ENCODE results near the gene LRRC41.
"Not testable (repeated sequence)": the region's sequence is repeated elsewhere in the genome, so short reads cannot be mapped to it uniquely, and the experiment has no call there.

LRRC41 gene, protein sequence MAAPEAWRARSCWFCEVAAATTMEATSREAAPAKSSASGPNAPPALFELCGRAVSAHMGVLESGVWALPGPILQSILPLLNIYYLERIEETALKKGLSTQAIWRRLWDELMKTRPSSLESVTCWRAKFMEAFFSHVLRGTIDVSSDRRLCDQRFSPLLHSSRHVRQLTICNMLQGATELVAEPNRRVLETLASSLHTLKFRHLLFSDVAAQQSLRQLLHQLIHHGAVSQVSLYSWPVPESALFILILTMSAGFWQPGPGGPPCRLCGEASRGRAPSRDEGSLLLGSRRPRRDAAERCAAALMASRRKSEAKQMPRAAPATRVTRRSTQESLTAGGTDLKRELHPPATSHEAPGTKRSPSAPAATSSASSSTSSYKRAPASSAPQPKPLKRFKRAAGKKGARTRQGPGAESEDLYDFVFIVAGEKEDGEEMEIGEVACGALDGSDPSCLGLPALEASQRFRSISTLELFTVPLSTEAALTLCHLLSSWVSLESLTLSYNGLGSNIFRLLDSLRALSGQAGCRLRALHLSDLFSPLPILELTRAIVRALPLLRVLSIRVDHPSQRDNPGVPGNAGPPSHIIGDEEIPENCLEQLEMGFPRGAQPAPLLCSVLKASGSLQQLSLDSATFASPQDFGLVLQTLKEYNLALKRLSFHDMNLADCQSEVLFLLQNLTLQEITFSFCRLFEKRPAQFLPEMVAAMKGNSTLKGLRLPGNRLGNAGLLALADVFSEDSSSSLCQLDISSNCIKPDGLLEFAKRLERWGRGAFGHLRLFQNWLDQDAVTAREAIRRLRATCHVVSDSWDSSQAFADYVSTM

DNA sequence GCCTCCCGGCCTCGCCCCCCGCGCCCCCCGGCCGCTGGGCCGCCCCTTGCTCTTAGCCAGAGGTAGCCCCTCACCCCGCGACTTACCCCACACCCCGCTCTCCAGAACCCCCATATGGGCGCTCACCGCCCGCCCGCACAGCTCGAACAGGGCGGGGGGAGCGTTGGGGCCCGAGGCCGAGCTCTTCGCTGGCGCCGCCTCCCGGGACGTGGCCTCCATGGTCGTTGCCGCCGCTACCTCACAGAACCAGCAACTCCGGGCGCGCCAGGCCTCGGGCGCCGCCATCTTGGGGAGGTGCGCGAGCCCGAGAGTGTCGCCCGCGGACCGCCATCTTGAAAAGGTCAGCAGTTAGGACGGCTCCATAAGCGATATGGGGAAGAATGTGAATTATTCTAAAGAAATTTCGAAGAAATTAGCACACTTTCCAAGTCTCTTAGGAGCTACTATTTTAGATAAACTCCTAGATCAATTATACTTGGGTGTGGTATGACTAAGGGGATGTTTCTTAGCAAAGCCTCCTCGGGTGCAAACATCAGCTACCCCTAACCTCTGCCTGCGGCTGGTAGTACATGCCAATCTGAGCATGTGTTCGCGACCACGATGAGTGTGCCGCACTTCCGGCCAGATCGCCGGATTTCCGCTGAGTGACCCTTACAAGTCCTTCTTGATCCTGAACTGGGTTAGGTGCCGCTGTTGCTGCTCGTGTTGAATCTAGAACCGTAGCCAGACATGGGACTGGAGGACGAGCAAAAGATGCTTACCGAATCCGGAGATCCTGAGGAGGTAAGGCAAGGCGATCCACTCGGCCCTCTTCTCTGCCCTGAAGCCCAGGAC, at the start of gene LRRC41, which contains the start of gene UQCRH:
LRRC41 (minus strand) TSS at position 579 of the 834 bp plus-strand sequence; CDS start at position 285, 294 bp downstream.
UQCRH (plus strand) TSS at position 661 of the 834 bp plus-strand sequence; CDS start at position 730, 69 bp downstream.
- DNase-seq, result peak; percentile 91 to 92

DNA sequence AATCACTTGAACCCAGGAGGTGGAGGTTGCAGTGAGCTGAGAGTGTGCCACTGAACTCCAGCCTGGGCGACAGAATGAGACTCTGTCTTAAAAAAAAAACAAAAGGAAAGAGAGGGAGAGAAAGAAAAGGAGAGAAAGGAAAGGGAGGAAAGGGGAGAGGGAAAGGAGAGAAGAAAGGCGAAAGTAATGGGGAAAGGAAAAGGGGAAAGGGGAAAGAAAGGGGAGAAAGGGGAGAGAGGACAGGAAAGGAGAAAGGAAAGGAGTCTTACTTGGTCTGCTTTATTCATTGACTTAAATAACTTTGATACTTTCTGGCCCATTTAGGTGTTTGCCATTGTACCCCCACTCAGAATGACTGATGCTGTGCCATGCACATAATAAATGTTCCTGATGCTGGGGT, 48.9 kb upstream of the LRRC41 start:
- DNase-seq, result no peak

DNA sequence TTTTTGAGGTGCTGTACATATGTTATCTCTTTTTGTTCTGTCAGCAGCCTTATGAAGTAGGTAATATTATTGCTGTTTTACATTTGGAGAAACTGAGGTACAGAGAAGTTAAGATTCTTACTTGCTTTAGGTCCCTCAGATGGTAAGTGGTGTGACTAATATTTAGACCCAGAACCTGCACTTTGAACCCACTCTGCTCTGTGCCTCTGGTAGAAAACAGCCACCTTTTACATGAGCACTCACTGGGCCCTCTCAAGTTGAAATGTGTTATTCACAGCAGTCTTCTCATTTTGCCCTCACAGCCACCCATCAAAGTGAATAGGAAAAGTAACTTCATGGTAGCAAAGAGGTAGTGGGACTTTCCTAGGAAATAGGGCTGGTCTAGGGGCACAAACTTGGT, 41.9 kb upstream of the LRRC41 start:
- no peak for DNase-seq

DNA sequence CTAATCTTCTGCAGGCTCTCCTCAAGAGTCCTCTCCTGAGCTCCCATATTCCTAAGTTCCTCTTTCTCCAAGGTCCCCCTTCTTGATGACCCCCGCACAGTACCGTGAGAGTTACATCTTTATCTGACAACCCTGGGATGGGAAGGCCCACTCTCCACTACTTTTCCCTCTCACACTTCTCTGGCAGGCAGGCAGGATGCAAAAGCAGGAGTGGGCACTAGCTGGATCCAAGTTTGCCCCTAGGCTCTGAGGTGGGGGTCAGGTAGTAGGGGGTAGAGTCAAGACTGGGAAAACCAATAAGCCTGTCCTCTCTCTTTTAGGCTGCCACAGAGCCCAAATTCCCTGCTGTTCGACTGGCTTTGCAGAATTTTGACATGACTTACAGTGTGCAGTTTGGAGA, 41.1 kb upstream of the LRRC41 start:
- no peak for DNase-seq

DNA sequence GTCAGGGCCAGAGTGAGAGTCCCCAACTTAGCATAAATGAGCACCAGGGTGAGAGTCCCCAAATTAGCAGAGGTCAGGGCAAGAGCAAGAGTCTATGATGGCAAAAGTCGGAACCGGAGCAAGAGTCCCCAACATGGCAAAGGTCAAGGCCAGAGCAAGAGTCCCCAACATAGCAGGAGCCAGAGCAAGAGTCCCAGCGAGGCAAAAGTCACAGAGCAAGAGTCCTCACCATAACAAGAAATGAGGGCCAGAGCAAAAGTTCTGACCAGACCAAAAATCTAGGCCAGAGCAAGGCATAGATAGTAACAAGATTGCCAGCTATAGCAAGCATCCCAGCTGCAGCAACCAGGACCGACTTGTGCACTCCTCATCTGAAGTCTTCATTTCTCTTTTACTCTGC, 40.3 kb upstream of the LRRC41 start:
- DNase-seq, result no peak

DNA sequence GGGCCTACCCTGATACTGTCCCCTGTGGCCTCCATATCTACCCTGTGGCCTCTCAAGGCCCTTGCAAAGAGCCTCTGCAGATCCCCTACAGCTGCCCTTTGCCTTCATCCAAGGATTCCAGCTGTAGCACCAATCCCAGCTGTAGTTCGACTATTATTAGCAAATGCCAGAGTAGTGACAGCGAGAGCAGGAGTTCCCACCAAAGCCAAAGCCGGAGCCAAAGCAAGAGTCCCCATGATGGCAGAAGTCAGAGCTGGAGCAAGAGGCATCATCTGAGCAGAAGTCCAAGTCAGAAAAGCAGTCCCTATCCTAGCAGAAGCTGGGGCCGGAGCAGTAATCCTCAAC, 39.9 kb upstream of the LRRC41 start:
- no peak for DNase-seq

DNA sequence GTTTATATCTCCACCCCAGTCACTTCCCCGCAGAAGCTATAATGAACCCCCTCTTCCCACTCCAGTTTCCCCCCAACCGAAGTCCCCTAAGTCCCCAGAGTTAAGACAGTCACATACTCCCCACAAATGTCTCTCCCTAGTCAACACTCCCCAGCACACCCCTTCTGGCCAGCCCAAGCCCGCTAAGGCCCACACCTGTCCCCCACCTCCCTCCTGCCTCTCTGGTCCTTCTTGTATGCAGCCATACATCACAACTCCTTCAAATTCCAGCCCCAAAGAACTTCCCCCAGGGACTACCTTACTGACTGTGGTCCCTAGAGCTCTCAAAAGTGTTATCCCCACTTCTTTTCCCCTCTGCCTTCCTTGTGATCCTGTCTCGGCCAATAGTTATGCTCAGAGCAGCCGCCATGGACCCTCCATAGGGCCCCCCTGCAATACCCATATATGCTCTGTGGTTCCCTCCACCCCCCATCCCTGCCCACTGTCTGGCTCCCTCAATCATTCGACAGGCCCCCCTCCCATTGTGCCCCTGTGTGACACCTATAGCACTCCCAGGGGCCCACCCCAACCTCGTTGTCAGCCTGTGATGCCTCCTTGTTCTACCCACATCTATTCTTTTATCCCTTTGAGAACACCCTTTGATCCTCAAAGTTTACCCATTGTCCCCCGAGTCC, 39.4 kb upstream of the LRRC41 start:
- DNase-seq, result no peak

DNA sequence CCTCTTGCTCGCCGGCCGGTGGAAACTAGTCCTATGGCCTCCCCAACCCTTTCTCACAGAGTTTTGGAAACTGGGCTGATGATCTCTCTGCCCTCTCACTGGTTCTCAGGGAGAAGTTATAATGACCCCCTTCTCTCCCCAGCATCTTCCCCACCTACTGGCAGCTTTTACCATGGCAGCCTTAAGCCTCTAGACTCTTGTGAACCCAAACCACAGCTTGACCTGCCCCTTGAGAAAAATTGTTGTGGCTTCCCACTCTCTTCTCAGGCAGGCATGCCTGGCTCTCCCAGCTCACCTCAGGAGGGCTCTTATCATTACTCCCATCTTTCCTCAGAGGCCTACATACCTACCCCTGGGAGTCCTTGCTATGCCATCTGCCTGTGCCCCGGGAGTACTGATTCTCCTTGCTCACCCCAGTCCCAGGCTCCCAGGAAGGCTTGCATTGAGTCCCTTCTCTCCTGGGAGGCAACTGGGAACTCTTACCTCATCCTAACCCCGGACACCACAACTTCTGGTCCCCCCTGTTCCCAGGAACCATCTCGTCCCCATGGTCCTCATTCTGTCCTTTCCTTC, 38.8 kb upstream of the LRRC41 start:
- no peak for DNase-seq

DNA sequence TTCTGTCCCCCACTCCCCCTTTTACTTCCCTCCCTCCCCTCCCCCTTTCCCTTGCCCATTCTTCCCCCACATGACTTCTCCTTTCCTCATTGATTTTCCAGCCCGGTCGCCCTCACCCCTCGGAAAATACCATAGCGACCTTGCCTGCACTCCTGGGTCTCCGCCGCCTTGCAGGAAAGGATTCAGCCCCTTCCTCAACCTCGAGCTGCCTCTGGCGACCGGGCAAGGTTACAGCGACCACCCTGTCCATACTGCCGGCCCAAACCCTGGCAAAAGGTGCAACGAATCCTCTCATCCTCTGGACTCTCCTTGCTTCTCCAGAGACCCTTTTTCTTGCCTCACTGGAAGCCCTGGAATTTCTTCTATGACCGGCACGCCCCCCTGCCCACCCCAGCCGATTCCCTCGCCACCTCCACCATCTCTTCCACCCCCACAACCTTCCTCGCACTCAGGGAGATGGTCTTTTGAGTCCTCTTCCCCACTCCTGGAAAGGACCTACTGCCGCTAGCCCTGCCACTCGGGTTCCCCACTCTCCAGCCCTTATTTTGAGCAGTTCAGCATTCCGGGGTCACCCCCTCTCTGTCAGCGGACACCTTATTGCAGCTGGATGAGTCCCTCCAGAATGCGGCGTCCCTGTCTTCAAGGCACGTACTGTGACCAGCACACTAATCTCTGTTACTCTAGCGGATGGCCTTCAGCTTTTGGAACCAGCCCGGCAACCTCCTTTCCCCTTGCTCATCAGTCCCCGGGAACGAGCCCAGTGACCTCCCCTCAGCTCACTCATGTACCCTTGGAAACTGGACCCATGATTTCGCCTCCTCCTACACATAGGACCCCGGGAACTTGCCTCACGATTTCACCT, 38.0 kb upstream of the LRRC41 start:
- peak in 1 of 2 donors; percentile 19 for DNase-seq

DNA sequence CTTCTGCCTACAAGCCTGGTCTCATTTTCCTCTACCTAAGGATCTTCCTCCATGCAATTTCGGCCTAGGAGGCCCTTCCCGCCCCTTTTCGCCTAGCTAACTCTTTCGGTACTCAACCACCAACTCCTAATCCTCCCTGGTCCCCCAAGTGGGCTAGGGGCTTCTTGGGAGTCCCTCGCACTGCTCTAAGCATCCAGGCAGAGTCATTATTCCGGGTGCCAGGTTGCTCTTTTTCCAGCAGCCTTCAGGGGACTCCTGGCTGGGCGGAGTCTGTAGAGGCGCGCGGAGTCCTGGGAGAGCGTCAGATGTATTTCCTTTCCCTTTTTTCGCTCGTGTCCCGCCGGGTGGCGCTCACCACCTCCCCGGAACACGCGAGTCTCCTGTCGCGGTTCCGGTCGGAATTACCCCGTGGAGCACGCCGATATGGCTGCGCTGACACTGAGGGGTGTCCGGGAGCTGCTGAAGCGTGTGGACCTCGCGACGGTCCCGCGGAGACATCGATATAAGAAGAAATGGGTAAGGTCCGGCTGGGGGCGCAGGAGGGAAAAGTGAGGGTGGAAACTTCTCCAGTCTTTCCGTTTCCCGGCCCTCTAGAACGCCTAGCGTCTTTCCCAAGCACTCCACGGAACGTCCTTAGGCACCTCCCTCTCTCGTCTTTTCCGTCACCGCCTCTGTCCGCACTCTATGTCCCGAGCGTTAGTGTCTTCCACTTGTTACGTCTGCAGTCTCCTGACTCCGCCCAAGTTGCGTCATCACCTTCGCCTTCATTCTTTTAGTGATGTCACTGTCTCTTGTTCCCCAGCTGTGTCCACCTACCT, 37.2 kb upstream of the LRRC41 start, which contains the start of gene NSUN4:
NSUN4 (plus strand) TSS at position 404 of the 818 bp plus-strand sequence; CDS start at position 424, 20 bp downstream.
- DNase-seq, result peak; percentile 86 to 87

DNA sequence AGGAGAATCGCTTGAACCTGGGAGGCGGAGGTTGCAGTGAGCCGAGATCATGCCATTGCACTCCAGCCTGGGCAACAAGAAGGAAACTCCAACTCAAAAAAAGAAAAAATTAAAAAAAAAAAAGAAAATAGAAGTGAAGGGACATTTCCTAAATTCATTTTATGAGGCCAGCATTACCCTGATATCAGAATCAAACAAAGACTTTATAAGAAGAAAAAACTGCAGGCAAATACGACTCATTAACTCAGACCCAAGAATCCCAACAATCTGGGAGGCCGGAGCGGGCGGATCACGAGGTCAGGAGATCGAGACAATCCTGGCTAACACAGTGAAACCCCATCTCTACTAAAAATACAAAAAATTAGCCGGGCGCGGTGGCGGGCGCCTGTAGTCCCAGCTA, 34.0 kb upstream of the LRRC41 start:
- not testable (repeated sequence) for DNase-seq

DNA sequence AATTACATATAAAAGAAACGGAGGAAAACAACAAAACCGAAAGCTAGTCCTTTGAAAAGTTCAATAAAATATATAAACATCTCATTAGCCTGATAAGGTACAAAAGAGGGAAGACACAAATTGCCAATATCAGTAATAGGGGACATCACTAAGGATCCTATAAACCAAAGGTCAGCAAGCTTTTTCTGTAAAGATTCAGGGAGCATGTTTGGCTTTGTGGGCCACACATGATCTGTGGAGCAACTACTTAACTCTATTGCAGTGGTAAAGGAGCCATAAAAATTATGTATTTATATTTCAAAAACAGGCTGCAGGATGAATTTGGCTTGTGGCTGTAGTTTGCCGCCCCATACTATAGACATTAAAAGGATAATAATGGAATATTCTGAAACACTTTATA, 31.7 kb upstream of the LRRC41 start:
- no peak for DNase-seq

DNA sequence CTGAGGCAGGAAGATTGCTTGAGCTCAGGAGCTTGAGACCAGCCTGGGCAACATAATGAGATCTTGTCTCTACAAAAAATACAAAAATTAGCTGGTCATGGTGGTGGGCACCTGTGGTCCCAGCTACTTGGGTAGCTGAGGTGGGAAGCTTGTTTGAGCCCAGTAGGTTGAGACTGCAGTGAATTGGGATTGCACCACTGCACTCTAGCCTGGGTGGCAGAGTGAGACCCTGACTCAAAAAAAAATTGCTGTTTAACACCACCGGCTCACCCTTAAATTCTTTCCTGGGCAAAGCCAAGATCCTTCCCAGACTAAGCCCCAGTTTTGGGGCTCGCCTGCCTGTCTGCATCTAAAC, 30.6 kb upstream of the LRRC41 start:
- DNase-seq, result no peak

DNA sequence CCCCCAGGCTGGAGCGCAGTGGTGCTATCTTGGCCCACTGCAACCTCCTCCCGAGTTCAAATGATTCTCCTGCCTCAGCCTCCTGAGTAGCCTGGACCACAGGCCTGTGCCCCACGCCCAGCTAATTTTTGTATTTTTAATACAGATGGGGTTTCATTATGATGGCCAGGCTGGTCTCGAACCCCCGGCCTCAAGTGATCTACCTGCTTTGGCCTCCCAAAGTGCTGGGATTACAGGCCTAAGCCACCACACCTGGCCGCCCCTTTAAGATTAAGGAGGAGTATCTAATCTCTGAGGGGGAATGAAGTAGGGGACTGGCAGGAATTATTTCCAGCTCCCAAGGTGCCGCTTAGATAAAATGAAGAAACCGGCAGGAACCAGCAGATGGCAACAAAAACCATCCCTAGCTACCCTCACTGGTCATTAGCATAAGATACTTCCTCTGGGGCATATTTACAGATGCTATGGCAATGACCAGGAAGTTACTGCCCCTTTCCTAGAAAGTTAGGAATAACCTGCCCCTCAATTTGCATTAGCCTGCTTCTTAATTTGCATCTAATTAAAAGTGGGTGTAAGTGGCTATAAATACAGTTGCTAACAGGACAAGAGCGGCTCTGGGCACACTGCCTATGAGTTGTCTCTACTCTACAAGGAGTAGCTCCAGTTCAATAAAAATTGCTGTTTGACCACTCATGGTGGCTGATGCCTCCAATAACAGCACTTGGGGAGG, 30.0 kb upstream of the LRRC41 start:
- no peak for DNase-seq

DNA sequence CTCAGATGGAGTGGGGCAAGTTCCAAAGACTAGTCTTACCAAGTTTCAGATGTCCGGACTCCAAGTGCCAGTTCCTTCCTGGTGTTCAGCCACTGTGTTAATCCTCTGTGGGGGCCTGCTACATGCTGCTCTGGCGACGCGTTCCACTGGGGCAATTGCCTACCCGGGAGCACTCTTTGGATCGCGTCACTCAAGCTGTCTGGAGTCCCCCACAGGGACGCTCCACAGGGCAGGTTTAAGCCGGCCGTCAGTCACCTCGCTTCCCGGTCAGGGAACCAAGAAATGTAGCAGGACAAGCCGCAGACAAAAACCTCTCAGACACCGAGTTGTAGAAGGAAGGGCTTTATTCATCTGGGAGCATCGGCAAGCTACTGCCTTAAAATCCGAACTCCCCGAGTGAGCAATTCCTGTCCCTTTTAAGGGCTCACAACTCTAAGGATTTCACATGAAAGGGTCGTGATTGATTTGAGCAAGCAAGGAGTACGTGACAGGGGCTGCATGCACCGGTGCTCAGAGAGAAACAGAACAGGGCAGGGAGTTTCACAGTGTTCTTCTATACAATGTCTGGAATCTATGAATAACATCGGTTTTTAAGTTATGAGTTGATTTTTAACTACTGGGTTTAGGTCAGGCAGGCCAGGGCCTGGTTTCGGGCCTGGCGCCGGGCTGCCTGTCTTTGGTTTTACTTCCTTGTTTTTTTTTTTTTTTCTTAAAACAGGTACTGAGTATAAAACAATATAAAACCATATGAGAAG, 28.5 kb upstream of the LRRC41 start:
- not testable (repeated sequence) for DNase-seq

DNA sequence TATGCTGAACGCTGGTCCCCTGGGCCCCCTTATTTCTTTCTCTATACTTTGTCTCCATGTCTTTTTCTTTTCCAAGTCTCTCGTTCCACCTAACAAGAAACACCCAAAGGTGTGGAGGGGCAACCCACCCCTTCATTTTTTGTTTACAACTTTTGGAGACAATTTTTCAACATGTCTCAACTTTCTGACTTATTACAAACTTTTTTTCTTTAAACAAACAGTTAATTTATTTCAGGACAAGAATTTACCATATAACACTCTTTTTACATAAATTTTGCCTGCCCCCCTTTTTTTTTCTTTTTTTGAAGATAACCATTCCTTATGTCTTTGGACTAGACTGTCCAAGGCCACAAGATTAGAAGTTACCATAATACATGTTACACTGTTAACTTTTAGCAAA, 27.0 kb upstream of the LRRC41 start:
- DNase-seq, result not testable (repeated sequence)

DNA sequence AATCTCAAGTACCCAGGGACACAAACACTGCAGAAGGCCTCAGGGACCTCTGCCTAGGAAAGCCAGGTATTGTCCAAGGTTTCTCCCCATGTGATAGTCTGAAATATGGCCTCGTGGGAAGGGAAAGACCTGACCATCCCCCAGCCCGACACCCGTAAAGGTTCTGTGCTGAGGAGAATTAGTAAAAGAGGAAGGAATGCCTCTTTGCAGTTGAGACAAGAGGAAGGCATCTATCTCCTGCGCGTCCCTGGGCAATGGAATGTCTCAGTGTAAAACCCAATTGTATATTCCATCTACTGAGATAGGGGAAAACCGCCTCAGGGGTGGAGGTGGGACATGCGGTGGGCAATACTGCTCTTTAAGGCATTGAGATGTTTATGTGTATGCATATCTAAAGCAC, 26.4 kb upstream of the LRRC41 start:
- not testable (repeated sequence) for DNase-seq

DNA sequence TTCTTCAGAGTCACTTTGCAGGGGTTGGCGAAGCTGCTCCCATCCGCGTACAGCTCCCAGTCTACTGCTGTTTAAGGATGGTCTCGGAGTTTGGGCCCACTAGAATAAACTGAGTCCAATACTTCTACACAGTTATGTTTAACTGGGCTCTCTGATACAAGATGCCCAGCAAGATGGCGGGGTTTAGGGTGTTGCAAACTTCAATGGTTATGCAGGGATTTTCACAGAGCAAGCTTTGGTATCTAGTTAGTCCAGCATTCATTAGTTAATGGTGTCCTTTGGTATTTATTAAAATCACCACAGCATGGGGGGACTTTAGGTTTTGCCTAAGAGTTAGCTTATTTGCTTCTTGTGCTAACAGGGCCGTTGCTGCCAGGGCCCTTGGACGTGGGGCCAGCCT, 24.8 kb upstream of the LRRC41 start:
- DNase-seq, result not testable (repeated sequence)
